NCI-H526 treated with DMSO at 0.1 percent for 48 hours (cell line): ENCODE measurements around the gene MROH7.
A peak's percentile ranks its signal among the peaks of the same experiment; 100 is the strongest.

Source experiments
- DNase-seq: peaks from one replicate; lab custom pipeline; 2025; lab: John Stamatoyannopoulos, UW

Gene MROH7

GRCh38 chr1:54697896-54698295 is 56.3 kb downstream of the MROH7 start:
- DNase-seq: no peak

GRCh38 chr1:54698346-54698745 is 56.8 kb downstream of the MROH7 start:
- DNase-seq: no peak

- no peak for DNase-seq
These were observed 58.4 kb downstream of the MROH7 start for GRCh38 chr1:54699936-54700525.

- DNase-seq: no peak
These were observed 59.5 kb downstream of the MROH7 start for GRCh38 chr1:54701066-54701465.

GRCh38 chr1:54701996-54702395 is 60.4 kb downstream of the MROH7 start:
- DNase-seq: no peak

- DNase-seq: no peak
These were observed 61.9 kb downstream of the MROH7 start for GRCh38 chr1:54703471-54703870.

GRCh38 chr1:54705153-54705552 is 63.6 kb downstream of the MROH7 start:
- DNase-seq: no peak

GRCh38 chr1:54706419-54706818 is 64.8 kb downstream of the MROH7 start:
- DNase-seq: no peak

- no peak for DNase-seq
These were observed 66.8 kb downstream of the MROH7 start for GRCh38 chr1:54708385-54708784.

GRCh38 chr1:54709547-54710292 is 68.1 kb downstream of the MROH7 start:
- no peak for DNase-seq

GRCh38 chr1:54710434-54710833 is 68.8 kb downstream of the MROH7 start:
- no peak for DNase-seq

GRCh38 chr1:54710841-54711240 is 69.3 kb downstream of the MROH7 start:
- no peak for DNase-seq

- no peak for DNase-seq
These were observed 70.0 kb downstream of the MROH7 start for GRCh38 chr1:54711536-54711935.

- DNase-seq: no peak
These were observed 73.4 kb downstream of the MROH7 start for GRCh38 chr1:54714881-54715492.

GRCh38 chr1:54715493-54716298 is 74.1 kb downstream of the MROH7 start, which contains the start of gene TTC4:
TSS of gene TTC4 (plus strand) at chr1:54715861. CDS start at chr1:54715909, 48 bp downstream.
- peak; percentile 30 for DNase-seq

- DNase-seq: peak; percentile 1
These were observed 74.9 kb downstream of the MROH7 start for GRCh38 chr1:54716299-54717047.

- DNase-seq: no peak
These were observed 80.1 kb downstream of the MROH7 start for GRCh38 chr1:54721719-54722118.

- no peak for DNase-seq
These were observed 82.4 kb downstream of the MROH7 start for GRCh38 chr1:54723985-54724384.

- no peak for DNase-seq
These were observed 83.2 kb downstream of the MROH7 start for GRCh38 chr1:54724771-54725170.

GRCh38 chr1:54728027-54728426 is 86.4 kb downstream of the MROH7 start:
- no peak for DNase-seq

GRCh38 chr1:54736685-54737084 is 95.1 kb downstream of the MROH7 start:
- no peak for DNase-seq

- DNase-seq: no peak
These were observed 96.7 kb downstream of the MROH7 start for GRCh38 chr1:54738244-54738643.
